ENCODE results near the gene TRAF1. TPM values are rescaled to one million over a fixed set of nuclear protein-coding genes. Genes with fewer than 3 reads are reported as not detected.

Gene TRAF1
- total and polyA plus RNA-seq, 2 of the 13 experiments (the other 11 are each of a cell fraction or from before 2014, with no cell fraction given): 0.44 to 1.0 TPM

- no TSS peak for BruUV-seq (replicated peaks)
- H2AFZ ChIP-seq (ENCODE audit: low read length): no peak overlapping the region
- WGBS (ENCODE audit: low lambda C conversion rate): 2% methylated on average over 2 of the region's 2 CpGs
Measured at GRCh38 chr9:120936764-120937122, 10.1 kb upstream of the TRAF1 start.

More at GRCh38 chr9:120936764-120937122, 10.1 kb upstream of the TRAF1 start:
- Histone ChIP-seq H3K27ac (ENCODE audit: extremely low read length, insufficient read depth, low read length) (no peak overlapping the region), H3K4me1 (ENCODE audit: insufficient read depth, low read length) (peaks cover 20% of the 10 kb centered on the region), H3K9me3 (ENCODE audit: low read length) (no peaks in the 10 kb centered on the region), H3K4me3 (replicated peaks in 1 of 3; ENCODE audit: insufficient read depth in 1 of 3, low read depth in 2 of 3, low read length in 3 of 3) (no peak overlapping the region), H3K36me3 (replicated peaks in 1 of 2; ENCODE audit: control insufficient read depth in 1 of 2, insufficient read depth in 2 of 2, low read length in 2 of 2) (no peaks in the 10 kb centered on the region), H3K4me2 (ENCODE audit: low read depth, low read length) (no peak overlapping the region), H3K27me3 (ENCODE audit: control insufficient read depth in 1 of 2, insufficient read depth in 2 of 2, low read length in 2 of 2) (no peaks in the 10 kb centered on the region), H4K20me1 (ENCODE audit: insufficient read depth, low read length) (no peaks in the 10 kb centered on the region), H3K79me2 (ENCODE audit: insufficient read depth, low read length) (no peaks in the 10 kb centered on the region), H3K9ac (ENCODE audit: insufficient read depth, low read depth, low read length) (no peak overlapping the region)
- CTCF ChIA-PET (ENCODE audit: low intra/inter-chr PET ratio, low total read pairs): interaction anchor here (2.0 to 2.6 kb wide), 2 partner anchors 180 to 194 kb away, joined by 11 to 40 read pairs; no protein-coding TSS in a partner anchor
- POLR2A ChIA-PET: interaction anchor here (1.3 kb wide), 1 partner anchor 181 kb away, joined by 4 read pairs; no protein-coding TSS in a partner anchor
- intact Hi-C loops (cut with micrococcal nuclease; ENCODE audit: unreplicated experiment): loop anchor here (1.0 to 5.0 kb wide), 2 partner anchors 180 to 194 kb away; no protein-coding TSS in a partner anchor
- ATAC-seq (no peak), FAIRE-seq (no peak), DNase-seq (ENCODE audit: low spot score) (no peak)
- in situ Hi-C loops (cut with HindIII; ENCODE audit: extremely low pct_ligation_motif_present, low pct_unique_long_range_greater_than_20kb): loop anchor here (5.0 kb wide), 1 partner anchor 179 kb away; no protein-coding TSS in a partner anchor
- TF ChIP-seq ZNF20 (CRISPR knock-in tag; IDR thresholded peaks at IDR 0.05) (no peak), TRIM24 (CRISPR knock-in tag; IDR thresholded peaks at IDR 0.05) (no peak), IRF1 (CRISPR knock-in tag; IDR thresholded peaks at IDR 0.05; ENCODE audit: low read depth) (no peak), NCOA1 (CRISPR knock-in tag; IDR thresholded peaks at IDR 0.05) (no peak), ZBTB1 (CRISPR knock-in tag; IDR thresholded peaks at IDR 0.05; ENCODE audit: borderline replicate concordance) (no peak), MEIS1 (CRISPR knock-in tag; IDR thresholded peaks at IDR 0.05; ENCODE audit: borderline replicate concordance) (no peak), SIX4 (CRISPR knock-in tag; IDR thresholded peaks at IDR 0.05) (no peak), E2F2 (CRISPR knock-in tag; IDR thresholded peaks at IDR 0.05; ENCODE audit: borderline replicate concordance) (no peak), ISL2 (CRISPR knock-in tag; IDR thresholded peaks at IDR 0.05) (no peak), ZNF670 (CRISPR knock-in tag; IDR thresholded peaks at IDR 0.05; ENCODE audit: borderline replicate concordance) (no peak), GATA4 (IDR thresholded peaks at IDR 0.05; ENCODE audit: borderline replicate concordance, low read depth) (no peak), DZIP1 (CRISPR knock-in tag; IDR thresholded peaks at IDR 0.05) (no peak), PBX2 (CRISPR knock-in tag; IDR thresholded peaks at IDR 0.05) (no peak), RCOR2 (CRISPR knock-in tag; IDR thresholded peaks at IDR 0.05) (no peak), GRHL1 (CRISPR knock-in tag; conservative IDR thresholded peaks at IDR 0.05) (no peak), ZNF143 (CRISPR knock-in tag; IDR thresholded peaks at IDR 0.05) (no peak), ZNF460 (CRISPR knock-in tag; IDR thresholded peaks at IDR 0.05; ENCODE audit: borderline replicate concordance) (no peak)

All from HepG2 (cell line).